Activated CD4-positive, alpha-beta T cell treated with anti-CD3 and anti-CD28 coated beads, Interleukin-2, amount 50 U/mL, for 16 hours (primary cell): ENCODE measurements around the gene GPR89B.
"Not testable (repeated sequence)": the region's sequence is repeated elsewhere in the genome, so short reads cannot be mapped to it uniquely, and the experiment has no call there.

ENCODE experiments used
- DNase-seq: peaks from one replicate; pipeline ENCODE4 v3.0.0-alpha.2; 2020

The GPR89B gene

GRCh38 chr1:147942563-147942962 lies 14.3 kb downstream of the GPR89B start:
- DNase-seq = not testable (repeated sequence)

GRCh38 chr1:147949517-147949916 lies 21.3 kb downstream of the GPR89B start:
- not testable (repeated sequence) for DNase-seq

DNA sequence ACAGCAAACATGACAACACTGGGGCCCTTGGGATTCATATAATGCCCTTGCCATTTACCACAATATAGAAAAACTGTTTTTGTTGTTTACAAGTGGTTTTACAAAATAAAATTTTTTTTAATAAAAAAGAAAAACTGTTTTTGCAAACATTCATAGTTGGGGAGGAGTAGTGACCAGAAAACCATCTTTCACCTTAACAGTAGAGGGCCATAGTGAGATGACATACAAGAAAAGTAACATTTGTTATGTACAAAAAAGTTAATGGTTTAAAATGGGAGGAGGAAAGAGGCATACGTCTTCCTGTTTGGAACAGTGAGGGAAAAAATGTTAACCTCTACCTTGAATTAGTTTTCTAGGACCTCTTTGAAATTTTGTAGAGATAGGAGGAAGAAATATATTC lies 30.7 kb downstream of the GPR89B start:
- not testable (repeated sequence) for DNase-seq

- DNase-seq = not testable (repeated sequence)
Observed at GRCh38 chr1:147959680-147960079, 31.5 kb downstream of the GPR89B start.

GRCh38 chr1:147964575-147964974 lies 36.4 kb downstream of the GPR89B start:
- not testable (repeated sequence) for DNase-seq

GRCh38 chr1:147966657-147967056 lies 38.4 kb downstream of the GPR89B start:
- not testable (repeated sequence) for DNase-seq

DNA sequence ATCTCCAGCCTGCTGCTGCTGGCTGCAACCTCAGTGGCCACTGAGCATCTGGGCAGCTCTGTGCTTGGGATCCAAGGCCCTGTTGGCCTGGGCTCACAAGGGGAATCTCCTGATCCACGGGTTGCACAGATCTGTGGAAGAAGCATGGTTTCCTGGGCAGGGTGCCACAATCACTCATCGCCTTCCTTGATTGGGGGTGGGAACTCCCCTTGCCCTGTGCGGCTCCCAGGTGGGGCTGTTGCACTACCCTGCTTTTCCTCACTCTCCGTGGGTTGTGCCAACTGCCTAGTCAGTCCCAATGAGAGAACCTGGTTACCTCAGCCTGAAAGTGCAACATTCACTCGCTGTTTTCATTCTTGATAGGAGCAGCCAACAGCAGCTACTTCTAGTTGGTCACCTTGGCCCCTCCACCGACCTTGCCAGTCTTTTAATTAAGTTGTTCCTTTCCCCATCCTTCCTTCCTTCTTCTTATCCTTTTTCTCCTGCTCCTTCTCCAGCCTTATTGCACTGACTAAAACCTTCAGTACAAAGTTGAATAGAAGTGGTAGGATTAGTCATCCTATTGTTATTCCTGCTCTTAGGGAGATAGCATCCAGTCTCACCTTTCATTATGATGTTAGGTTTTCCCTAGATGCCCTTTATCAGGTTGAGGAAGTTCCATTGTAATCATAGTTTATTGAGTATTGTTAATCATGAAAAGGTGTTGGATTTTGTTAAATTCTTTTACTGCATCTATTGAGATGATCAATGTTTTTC lies 50.9 kb downstream of the GPR89B start:
- DNase-seq = not testable (repeated sequence)

DNA sequence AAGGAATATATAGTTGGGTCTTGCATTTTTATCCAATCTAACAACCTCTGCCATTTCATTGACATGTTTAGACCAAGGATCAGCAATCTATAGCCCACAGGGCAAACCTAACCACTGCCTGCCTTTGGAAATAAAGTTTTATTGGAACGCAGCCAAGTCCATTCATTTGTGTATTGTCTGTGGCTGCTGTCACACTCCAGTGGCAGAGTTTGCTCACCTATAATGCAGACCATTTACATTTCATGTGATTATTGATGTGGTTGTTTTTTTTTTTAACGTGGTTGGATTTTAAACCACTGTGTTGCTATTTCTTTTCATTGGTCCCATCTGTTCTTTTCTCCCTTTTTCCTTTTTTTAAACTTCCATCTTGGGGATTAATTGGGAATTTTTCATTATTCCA lies 57.2 kb downstream of the GPR89B start:
- peak; percentile 2 for DNase-seq

DNA sequence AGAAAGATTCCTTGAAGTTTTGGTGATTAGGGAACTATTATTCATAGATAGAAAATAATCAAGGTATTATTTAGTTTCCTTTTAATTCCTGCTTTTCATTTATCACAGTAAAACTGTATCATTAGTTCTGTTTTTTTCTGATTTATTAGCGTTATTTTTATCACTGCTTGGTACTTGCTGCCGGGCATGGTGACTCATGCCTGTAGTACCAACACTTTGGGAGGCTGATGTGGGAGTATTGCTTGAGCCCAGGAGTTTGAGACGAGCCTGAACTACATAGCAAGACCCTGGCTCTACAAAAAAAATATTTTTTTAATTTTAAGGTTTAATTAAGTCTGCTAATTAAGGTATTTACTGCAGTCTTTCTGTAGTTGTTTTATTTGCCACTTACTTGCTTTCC lies 59.7 kb downstream of the GPR89B start:
- DNase-seq = not testable (repeated sequence)

DNA sequence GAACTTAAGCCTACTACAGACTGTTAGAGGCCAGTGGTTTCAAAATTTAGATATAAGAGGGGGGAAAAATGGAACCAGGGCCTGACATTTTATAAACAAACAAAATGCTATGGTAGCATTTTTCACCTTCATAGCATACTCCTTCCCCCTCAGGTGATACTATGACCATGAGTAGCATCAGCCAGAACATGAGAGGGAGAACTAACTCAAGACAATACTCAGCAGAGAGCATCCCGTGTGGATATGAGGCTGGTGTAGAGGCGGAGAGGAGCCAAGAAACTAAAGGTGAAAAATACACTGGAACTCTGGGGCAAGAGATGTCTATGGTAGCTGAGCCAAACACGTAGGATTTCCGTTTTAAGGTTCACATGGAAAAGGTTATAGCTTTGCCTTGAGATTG lies 64.7 kb downstream of the GPR89B start:
- DNase-seq = not testable (repeated sequence)

DNA sequence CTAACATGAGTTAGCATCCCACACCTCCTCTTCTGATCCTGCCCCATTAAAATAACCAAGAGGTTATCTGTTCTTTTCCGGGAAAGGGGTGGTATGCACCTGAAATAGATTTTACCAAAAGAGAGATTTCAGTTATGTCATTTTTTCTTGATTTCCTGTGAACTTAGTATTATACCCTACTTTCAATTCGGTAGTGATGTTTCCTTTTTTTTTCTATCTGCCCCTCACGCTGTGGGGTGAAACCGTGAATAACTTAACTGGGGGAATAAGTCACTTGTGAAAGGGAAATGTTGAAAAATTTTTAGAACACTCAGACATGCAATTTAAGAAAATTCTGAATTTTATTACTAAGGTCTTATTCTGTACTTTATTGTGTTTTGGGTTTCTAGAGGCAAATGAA lies 65.2 kb downstream of the GPR89B start:
- DNase-seq = peak; percentile 12

DNA sequence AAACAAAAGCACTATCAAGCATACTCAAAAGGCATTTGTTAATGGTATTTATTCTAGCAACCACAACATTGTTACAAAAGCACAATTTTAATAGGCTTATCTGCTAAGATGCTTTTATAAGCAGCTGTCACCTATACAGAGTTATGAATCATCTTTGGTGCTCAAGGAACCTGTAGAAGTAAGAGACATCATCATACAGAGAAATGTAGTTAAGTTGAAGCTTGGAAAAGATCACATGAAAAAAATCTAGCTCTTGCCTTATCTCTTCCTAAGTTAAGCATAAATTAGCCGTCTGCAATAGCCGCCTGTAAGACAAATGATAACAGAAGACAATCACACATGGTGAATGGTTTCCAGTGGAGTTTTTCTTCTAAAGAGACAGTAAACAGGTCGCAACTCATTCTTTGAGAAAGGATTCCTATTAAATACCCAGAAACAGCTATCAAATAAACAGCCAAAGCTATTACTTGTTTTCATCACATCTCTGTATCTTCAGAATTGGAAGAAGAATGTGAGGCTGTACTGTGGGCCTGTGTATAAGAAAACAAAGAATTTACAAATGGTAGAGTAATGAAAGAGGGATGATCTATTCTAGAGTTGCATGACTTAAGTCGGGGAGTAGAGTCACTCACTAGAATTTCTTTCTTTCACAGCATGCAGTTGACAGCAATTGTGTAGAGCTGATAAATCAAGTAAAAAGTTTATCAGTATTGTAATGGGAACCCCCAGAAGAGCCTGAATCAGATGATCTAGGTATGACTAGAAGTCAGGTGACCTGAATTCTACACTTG lies 65.8 kb downstream of the GPR89B start:
- not testable (repeated sequence) for DNase-seq

DNA sequence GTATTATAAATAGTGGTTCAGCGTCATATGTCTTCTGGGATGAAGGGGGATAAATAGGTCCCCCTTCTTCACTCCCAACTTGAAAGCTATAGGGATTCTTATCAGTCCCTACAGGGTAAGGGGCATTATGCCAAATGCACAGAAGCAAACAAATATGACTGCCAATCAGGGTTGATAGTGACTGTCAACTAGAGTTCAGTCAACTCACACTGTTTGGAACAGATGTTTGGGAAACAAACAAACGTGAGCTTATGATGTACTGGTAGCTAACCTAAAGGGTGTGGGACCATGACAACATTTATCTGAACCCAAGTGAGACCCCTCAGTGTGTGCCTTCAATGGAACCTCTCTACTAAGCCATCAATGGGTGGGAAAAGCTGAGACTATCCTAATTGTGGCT lies 67.9 kb downstream of the GPR89B start:
- not testable (repeated sequence) for DNase-seq

DNA sequence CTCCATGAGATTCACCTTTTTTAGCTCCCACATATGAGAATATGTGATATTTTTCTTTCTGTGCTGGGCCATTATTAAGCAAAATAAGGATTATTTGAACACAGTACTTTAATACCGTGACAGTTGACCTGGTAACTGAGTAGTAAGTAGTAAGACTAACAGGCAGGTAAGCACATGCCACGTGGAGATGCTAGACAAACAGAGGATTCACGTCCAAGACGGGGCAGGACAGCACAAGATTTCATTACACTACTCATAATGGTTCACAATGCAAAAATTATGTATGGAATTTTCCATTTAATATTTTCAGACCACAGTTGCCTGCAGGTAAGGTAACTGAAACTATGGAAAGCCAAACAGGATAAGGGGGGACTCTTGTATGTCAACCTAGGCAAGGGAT lies 79.5 kb downstream of the GPR89B start:
- not testable (repeated sequence) for DNase-seq

DNA sequence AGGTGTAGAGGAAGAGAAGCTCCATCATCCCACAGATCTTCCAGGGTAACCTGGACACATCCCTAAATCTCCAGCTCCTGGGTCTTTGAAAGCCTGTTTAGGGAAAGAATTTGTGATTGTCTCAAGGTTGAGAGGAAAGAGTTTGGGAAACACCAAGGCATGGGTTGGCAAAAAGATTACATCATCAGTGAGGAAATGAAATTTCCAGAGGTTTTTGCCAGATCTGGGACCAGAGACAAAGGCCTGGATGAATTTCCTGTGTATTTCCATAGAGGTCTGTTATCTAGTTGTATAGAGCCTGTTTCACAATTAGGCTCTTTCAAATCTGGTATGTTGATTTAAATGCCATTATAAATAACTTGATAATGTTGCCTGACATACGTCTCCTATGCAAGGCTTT lies 82.3 kb downstream of the GPR89B start:
- no peak for DNase-seq

GRCh38 chr1:148013177-148014144 lies 85.2 kb downstream of the GPR89B start:
- DNase-seq = not testable (repeated sequence)

DNA sequence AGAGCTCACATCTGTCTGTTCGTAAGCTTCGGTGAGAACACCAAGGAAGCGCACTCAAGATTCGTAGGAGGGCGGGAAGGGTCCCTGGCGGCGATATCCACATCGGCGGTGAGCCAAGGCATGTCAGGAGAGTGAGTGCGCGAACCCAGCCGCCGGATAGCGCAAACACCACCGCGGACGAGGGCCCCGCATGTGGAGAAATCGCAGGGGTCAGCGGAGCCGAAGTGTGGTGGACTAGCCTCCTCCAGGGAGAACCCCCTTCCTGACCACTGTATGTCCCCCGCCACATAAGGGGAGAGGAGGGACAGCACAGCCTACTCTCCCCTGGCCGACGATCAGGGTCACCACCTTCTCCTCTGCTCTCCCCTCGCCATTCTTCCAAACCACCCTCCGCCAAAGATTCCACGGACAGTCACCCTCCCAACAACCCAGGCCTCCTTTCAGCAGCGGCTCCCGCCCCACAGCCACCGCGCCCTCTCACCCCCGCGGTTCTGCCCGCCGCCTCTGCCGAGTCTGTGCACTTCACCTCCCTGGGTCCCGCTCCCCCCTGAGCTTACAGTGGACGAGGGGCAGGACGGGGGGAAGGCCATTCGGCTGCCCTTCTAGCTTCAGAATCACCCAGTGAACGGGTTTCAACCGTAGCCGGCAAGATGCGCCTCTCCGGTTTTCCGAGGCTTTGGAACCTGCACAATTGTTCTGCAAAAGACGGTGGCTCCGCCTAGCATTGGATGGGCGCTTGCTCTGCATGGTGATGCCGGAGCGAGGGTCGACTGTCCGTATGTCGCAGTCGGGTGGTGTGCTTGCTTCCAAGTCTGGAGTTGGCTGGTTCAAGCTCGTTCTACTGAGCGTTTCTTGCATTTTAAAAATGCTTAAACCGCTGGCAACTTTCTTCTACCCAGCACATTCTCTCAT lies 86.3 kb downstream of the GPR89B start:
- not testable (repeated sequence) for DNase-seq

- DNase-seq = not testable (repeated sequence)
Observed at GRCh38 chr1:148024918-148025317, 96.7 kb downstream of the GPR89B start.

DNA sequence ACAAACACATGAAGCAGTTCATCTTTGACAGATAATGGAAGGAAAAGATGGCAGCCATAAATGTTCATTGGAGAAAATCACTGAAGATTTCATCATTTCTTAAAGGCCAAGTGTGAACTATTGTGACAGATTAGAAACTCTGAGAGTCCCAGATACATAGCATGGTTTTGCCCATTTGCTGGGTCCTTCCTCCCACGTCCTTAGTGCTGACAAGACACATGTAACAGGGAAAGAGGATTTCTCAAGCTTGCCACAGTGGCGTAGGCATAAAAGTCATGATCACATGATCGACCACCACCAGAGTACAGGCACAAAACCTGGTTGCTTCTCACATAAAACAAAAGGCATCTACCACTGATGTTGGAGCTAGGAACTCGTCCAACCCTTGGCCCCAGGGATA lies 98.8 kb downstream of the GPR89B start:
- not testable (repeated sequence) for DNase-seq

DNA sequence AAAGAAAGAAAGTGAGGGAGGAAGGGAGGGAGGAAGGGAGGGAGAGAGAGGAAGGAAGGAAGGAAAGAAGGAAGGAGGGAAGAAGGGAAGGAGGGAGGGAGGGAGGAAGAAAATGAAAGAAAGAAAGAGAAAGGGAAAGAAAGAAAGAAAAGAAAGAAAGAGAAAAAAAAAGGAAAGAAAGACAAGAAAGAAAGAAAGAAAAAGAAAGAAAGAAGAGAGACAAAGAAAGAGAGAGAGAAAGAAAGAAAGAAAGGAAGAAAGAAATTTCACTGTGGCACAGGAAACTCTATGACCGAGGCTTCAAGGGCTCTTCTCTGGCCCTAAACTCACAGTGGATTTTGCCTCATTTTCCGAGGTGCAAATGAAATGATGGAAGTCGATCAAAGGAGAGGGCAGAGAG lies 104.0 kb downstream of the GPR89B start:
- not testable (repeated sequence) for DNase-seq

DNA sequence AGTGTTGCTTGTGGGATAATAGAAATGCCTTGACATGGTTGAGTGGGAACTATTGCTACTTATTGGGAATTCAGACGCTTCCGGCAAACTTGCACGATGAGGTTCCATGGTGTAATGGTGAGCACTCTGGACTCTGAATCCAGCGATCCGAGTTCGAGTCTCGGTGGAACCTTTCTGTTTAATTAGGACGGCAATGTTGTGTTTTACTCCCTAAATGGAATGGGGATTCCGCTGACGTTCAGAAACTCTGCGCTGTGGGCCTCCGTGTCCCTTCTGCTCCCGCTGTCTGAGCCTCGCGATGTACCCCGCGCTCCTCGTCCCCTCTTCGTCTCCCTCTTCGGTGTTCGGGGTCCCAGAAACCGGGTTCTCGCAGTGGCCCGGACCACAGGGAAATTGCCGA lies 104.5 kb downstream of the GPR89B start:
- not testable (repeated sequence) for DNase-seq

GRCh38 chr1:148033147-148033546 lies 104.9 kb downstream of the GPR89B start:
- DNase-seq = not testable (repeated sequence)
